Stimulated activated CD4-positive, alpha-beta T cell treated with anti-CD3 and anti-CD28 coated beads, Interleukin-12 subunit alpha, Interleukin-12 subunit beta, amount 100 ng/mL, for 24 hours (primary cell): ENCODE measurements around the gene PRR22.
"Not testable (repeated sequence)": the region's sequence is repeated elsewhere in the genome, so short reads cannot be mapped to it uniquely, and the experiment has no call there.

ENCODE experiments used
- DNase-seq, 2 experiments: peaks; one replicate each; pipeline ENCODE4 v3.0.0-alpha.2; 2020; ENCODE audit warnings: low read depth in 2 of 2

Gene PRR22

DNA sequence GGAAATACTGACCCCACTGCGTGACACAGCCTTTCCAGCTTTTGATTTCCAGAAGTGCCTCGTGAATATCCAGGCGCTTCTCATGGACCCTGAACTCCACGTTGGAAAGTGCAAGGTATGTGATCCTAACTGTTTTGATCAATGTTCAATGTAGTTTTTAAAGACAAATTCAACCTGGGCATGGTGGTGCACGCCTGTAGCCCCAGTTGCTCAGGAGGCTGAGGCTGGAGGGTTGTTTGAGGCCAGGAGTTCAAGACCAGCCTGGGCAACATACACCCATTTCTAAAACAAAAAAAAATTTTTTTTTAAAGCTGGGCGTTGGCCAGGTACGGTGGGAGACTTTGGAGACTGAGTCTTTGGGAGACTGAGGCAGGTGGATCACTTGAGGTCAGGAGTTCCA lies 32.8 kb downstream of the PRR22 start:
- DNase-seq, result no peak

DNA sequence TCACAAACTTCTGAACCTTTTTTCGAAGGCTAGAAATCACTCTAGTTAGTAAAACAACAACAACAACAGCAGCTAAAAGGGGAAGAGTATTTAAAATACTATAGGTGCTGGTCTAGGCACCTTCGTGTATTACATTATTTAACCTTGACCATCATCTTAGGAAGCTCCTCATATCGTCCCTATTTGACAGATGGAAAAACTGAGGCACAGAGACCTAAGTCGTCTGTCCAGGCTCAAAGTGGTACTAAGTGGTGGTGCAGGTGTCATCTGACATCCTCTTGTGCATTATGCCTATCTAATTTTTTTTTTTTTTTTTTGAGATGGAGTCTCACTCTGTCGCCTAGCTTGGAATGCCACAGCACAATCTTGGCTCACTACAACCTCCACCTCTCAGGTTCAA lies 35.0 kb downstream of the PRR22 start:
- DNase-seq, result no peak

DNA sequence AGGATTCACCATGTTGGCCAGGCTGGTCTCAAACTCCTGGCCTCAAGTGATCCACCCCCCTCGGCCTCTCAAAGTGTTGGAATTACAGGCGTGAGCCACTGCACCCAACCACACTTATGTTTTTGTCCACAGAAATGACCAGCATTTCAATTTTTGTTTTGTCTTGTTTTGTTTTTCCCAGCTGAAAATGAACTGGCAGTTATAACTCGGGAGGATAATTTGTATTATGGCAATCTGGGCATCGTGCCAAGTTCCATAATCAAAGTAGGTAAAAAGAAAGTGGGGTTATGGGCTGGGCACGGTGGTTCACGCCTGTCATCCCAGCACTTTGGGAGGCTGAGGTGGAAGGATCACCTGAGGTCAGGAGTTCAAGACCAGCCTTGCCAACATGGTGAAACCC lies 35.6 kb downstream of the PRR22 start:
- DNase-seq, result not testable (repeated sequence)

DNA sequence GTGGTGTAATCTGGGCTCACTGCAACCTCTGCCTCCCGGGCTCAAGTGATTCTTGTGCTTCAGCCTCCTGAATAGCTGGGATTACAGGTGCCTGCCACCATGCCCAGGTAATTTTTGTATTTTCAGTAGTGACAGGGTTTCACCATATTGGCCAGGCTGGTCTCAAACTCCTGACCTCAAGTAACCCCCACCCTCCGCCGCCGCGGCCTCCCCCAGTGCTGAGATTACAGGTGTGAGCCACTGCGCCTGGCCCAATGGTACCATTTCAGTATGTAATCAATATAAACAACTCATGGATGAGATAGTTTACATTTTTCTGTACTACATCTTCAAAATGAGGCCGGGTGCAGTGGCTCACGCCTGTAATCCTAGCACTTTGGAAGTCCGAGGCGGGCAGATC lies 39.5 kb downstream of the PRR22 start:
- DNase-seq, result not testable (repeated sequence)

GRCh38 chr19:5743630-5744029 lies 40.9 kb downstream of the PRR22 start:
- DNase-seq, result no peak

GRCh38 chr19:5742051-5742450 lies 42.5 kb downstream of the PRR22 start:
- DNase-seq, result no peak

- DNase-seq, result no peak
Observed at GRCh38 chr19:5738423-5738822, 46.1 kb downstream of the PRR22 start.

DNA sequence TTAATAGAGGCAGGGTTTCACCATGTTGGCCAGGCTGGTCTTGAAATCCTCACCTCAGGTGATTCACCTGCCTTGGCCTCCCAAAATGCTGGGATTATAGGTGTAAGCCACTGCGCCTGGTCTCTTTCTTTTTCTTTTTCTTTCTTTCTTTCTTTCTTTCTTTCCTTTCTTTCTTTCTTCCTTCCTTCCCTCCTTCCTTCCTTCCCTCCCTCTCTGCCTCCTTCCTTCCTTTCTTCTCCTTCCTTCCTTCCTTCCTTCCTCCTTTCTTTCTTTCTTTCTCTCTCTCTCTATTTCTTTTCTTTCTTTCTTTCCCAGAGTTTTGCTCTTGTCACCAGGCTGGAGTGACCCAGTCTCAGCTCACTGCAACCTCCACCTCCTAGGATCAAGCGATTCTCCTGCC lies 51.4 kb downstream of the PRR22 start:
- DNase-seq, result not testable (repeated sequence)
